HEK293 (cell line): ENCODE results near the gene APRT.

Experiments
- HOXA7 ChIP-seq: sonication (generic); formaldehyde crosslinking; IDR thresholded peaks from 2 replicates; pipeline ENCODE4 v1.8.1; 2022; ENCODE audit warnings: missing genetic modification reagents, borderline replicate concordance
- WT1 ChIP-seq: fragments of 450-650 bp; formaldehyde crosslinking; IDR thresholded peaks from 2 replicates; pipeline ENCODE4 v1.5.1; 2016; ENCODE audit warnings: missing biosample characterization, missing genetic modification characterization
- ZFHX2 ChIP-seq: fragments of 450-650 bp; formaldehyde crosslinking; conservative IDR thresholded peaks from 2 replicates; pipeline ENCODE4 v1.5.1; 2016; ENCODE audit warnings: missing biosample characterization, missing genetic modification characterization
- ZFP3 ChIP-seq: fragments of 450-650 bp; formaldehyde crosslinking; IDR thresholded peaks from 2 replicates; pipeline ENCODE4 v1.5.1; 2016; ENCODE audit warnings: low read depth, missing biosample characterization, missing genetic modification characterization
- ZNF202 ChIP-seq: fragments of 450-650 bp; formaldehyde crosslinking; IDR thresholded peaks from 2 replicates; pipeline ENCODE4 v1.5.1; 2016; ENCODE audit warnings: missing biosample characterization, missing genetic modification characterization, borderline replicate concordance
- TF ChIP-seq, protein P1 (sequence below): fragments of 450-650 bp; formaldehyde crosslinking; IDR thresholded peaks from 2 replicates; pipeline ENCODE4 v1.5.0; 2017; ENCODE audit warnings: missing biosample characterization, missing genetic modification characterization, borderline replicate concordance
- TF ChIP-seq, protein P2 (sequence below): fragments of 450-650 bp; formaldehyde crosslinking; IDR thresholded peaks from 2 replicates; pipeline ENCODE4 v1.5.1; 2016; ENCODE audit warnings: missing biosample characterization, missing genetic modification characterization

GRCh38 chr16:88822281-88823040 lies 10.7 kb upstream of the APRT start:
- no peak for TF ChIP-seq ZFP3 (tag by site-specific recombination)
- no peak for TF ChIP-seq HOXA7
- TF ChIP-seq, protein P1, sequence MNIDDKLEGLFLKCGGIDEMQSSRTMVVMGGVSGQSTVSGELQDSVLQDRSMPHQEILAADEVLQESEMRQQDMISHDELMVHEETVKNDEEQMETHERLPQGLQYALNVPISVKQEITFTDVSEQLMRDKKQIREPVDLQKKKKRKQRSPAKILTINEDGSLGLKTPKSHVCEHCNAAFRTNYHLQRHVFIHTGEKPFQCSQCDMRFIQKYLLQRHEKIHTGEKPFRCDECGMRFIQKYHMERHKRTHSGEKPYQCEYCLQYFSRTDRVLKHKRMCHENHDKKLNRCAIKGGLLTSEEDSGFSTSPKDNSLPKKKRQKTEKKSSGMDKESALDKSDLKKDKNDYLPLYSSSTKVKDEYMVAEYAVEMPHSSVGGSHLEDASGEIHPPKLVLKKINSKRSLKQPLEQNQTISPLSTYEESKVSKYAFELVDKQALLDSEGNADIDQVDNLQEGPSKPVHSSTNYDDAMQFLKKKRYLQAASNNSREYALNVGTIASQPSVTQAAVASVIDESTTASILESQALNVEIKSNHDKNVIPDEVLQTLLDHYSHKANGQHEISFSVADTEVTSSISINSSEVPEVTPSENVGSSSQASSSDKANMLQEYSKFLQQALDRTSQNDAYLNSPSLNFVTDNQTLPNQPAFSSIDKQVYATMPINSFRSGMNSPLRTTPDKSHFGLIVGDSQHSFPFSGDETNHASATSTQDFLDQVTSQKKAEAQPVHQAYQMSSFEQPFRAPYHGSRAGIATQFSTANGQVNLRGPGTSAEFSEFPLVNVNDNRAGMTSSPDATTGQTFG: no peak
- TF ChIP-seq ZNF202: no peak
- no peak for TF ChIP-seq WT1 (tag by site-specific recombination)
- TF ChIP-seq, protein P2, sequence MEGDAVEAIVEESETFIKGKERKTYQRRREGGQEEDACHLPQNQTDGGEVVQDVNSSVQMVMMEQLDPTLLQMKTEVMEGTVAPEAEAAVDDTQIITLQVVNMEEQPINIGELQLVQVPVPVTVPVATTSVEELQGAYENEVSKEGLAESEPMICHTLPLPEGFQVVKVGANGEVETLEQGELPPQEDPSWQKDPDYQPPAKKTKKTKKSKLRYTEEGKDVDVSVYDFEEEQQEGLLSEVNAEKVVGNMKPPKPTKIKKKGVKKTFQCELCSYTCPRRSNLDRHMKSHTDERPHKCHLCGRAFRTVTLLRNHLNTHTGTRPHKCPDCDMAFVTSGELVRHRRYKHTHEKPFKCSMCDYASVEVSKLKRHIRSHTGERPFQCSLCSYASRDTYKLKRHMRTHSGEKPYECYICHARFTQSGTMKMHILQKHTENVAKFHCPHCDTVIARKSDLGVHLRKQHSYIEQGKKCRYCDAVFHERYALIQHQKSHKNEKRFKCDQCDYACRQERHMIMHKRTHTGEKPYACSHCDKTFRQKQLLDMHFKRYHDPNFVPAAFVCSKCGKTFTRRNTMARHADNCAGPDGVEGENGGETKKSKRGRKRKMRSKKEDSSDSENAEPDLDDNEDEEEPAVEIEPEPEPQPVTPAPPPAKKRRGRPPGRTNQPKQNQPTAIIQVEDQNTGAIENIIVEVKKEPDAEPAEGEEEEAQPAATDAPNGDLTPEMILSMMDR (tag by site-specific recombination): no peak
- no peak for TF ChIP-seq ZFHX2
